GM19238 (cell line): ENCODE results near the gene OBP2B.
A peak's percentile ranks its signal among the peaks of the same experiment; 100 is the strongest.
"Not testable (repeated sequence)": the region's sequence is repeated elsewhere in the genome, so short reads cannot be mapped to it uniquely, and the experiment has no call there.

Source experiments
- DNase-seq: peaks from one replicate; pipeline ENCODE4 v3.0.0; 2011; ENCODE audit warnings: low spot score; ENCODE audit not compliant: insufficient read length

OBP2B gene

GRCh38 chr9:133202688-133203453 is 6.2 kb downstream of the OBP2B start:
- no peak for DNase-seq

DNA sequence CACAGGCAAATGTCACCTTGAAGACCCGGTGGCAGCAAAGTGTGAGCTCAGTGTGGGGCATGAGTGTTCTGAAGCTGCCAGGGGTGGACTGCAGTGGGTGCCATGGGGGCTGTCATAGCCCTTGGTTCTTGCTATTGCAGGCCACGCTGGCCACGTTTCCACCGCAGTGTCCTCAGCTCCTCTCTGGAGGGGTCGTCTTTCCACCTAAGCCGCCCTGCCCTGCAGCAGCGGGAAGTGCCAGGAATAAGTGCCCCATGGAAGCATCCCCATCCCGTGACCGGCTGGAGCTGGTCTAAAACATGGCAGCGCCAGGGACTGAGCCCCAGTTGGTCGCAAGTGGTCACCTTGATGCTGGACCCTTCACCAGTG is 6.9 kb downstream of the OBP2B start:
- no peak for DNase-seq

GRCh38 chr9:133201424-133202144 is 7.5 kb downstream of the OBP2B start:
- DNase-seq: no peak

DNA sequence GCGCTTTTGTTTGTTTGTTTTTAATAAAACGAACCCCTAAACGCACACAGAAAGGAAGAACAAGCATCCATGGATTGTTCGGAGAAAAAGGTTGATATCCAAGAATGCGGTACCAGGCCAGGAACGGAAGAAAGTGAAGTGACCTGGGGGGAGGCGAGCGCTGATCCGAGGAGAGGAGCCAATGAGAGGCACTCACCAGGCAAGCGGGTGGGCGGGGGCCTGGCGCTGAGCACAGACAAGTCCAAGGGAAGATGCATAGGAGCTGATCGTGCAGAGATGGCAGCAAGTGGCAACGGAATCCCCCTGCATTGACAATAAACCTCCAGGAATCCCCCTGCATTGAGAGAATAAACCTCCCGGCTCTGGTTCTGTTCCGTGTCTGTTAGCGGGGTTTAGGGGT is 8.4 kb downstream of the OBP2B start:
- DNase-seq: no peak

DNA sequence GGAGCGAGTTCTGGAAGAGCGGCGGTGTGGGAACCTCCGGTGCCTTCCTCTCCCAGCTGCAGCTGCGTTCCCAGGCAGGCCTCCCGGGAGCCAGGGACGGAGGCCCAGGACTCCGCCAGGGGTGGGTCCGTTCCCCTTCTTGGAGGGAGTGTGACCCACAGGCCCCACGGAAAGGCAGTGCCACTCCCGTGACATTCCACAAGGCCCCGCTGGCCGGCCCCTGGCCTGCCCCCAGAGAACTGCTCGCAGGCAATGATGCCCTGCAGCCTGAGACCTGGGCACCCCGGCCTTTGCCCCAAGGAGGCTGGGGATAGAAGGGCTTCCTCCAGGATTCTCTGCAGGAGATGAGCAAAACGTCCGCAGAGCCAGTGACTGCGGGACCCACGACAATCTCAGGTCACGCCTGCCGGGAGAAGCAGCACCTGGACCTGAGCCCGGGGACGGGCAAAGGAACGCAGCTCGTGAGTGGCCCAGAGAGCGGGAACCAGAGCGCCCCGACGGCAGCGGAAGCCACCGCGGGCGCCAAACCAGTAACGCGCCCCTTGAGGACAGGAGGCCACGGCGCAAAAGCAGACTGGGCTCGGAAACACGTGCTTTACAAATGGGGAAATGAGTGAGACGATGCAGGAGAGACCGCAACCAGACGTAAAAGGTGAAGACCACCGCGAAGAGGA is 9.3 kb downstream of the OBP2B start:
- peak; percentile 45 for DNase-seq

GRCh38 chr9:133195029-133195428 is 14.0 kb downstream of the OBP2B start:
- no peak for DNase-seq

GRCh38 chr9:133194597-133194996 is 14.5 kb downstream of the OBP2B start:
- DNase-seq: no peak

DNA sequence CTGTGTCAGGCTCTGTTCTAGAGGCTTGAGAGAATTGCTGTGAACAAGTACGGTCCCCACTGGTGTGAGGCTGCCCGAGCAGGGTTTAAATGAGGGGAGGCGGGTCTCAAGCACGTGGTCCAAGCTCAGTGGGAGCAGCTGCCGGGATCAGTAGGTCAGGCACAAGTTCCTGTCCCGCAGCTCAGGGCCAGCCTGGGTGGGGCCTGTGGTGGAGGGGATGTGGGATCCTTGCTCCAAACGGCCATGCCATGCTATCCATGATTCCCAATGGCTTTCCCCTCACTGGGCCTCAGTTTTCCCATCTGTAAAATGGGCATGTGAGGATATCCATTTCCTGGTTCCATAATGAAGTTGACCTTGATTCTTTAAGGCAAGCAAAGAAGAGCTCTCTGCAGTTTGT is 17.1 kb downstream of the OBP2B start:
- DNase-seq: no peak

DNA sequence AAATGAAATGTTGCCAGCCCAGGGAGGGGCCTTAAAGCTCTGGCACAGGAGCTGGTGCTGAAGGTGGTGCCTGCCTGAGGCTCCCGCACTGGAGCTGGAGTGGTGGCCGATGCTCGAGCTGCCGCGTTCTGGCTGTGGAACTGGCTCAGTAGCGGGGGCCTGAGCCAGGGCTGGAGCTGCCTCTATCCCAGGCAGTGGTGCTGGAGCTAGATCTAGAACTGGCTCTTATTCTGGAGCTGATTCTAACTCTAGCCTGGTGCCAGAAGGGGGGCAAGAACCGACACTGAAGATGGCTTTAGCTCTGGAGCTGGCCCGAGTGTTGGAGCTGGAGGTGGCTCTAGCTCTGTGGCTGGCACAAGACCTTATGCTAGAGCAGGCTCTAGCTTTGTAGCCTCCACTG is 19.2 kb downstream of the OBP2B start:
- DNase-seq: no peak

GRCh38 chr9:133188843-133189180 is 20.2 kb downstream of the OBP2B start:
- no peak for DNase-seq

DNA sequence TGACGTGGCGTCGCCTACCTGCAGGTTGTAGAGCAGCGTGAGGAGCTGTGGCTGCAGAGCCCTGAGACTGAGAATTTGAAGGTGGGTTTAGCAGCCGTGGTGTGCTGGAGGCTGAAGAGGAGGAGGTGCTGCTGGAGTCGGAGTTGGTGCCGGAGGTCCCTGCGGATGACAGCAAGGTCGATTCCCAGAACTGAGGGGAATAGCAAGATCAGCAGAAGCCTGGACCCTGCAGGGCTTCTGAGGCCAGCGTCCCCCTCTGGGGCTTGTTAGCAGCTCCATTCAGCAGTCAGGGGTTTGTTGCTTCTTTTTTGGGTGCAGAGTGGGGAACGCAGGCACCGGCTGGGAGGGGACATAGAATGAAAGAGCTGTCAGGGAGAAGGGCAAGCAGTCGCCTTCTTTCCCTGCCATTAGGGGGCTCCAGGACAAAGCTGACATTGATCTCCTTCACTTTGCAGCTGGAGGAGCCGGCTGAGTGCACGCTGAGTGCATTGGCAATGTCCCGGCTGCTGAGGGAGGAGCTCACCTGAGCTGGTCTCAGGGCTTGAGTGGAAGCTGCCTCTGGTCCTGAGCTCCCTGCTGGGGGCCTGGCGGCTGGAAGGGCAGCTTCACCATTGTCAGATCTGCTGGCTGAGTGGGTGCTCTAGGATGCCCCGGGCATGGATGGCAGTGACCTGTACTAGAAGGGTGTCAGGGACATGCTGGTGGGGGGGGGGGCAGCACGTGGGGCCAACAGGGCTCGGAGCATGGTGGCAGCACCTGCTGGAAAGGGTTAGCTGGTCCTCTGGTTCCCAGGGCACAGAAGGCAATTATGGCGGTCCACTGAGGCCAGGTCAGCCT is 20.8 kb downstream of the OBP2B start:
- no peak for DNase-seq

GRCh38 chr9:133187561-133188005 is 21.5 kb downstream of the OBP2B start:
- DNase-seq: no peak

- DNase-seq: no peak
These were observed 22.3 kb downstream of the OBP2B start for GRCh38 chr9:133186736-133187135.

DNA sequence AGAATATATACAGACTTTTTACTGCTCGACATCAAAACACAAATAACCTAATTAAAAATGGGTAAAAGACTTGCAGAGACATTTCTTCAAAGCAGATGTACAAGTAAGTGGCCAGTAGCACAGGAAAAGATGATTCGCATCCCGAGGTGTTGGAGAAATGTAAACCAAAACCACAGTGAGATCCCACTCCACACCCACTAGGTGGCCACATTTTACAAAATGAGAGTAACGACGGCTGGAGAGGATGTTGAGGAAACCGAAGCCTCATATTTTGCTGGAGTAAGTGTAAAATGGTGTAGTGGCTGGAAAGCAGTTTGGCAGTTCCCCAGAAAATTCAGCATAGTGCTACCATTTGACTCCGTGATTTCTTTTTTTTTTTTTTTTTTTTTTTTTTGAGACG is 24.1 kb downstream of the OBP2B start:
- no peak for DNase-seq

GRCh38 chr9:133182151-133182550 is 26.9 kb downstream of the OBP2B start:
- no peak for DNase-seq

GRCh38 chr9:133181561-133181960 is 27.5 kb downstream of the OBP2B start:
- no peak for DNase-seq

- no peak for DNase-seq
These were observed 28.1 kb downstream of the OBP2B start for GRCh38 chr9:133180953-133181352.

- no peak for DNase-seq
These were observed 36.0 kb downstream of the OBP2B start for GRCh38 chr9:133173056-133173455.

DNA sequence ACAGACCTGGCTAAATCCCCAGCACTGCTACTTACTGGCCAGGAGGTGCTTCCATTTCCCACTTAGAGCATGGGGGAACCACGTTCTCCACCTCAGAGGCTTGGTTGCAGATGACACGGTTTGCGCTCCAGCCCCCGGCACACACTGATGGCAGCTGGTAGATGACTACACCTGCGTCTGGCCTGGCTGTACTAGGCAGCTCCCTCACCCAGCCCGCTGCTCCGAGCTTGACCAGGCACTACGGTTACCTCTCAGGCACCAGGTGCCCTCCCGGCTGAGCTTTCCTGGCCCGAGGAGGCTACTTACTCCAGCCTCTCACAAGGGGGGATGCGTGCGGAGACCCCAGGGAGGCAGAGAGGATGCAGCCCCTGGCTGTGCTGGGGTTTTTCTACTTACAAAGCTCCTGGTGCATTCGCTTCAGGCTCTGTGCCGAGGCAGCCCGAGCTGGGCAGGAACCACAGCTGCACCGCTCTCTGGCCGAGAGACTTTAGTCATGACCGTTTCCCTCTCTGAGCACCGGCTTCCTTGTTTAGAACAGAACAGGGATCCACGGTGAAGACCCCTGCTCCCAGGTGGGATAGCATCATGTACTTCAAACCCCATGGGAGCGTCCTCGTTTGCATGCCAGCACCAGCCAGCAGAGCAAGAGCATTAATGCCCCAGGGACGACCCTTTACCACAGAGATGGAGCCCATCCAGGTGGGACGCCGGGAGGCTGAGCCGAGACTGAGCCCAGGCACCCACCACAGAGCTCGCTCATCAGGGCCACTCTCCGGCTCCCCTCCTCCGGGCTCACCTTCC is 37.7 kb downstream of the OBP2B start:
- no peak for DNase-seq

- no peak for DNase-seq
These were observed 38.3 kb downstream of the OBP2B start for GRCh38 chr9:133170716-133171115.

GRCh38 chr9:133169687-133170086 is 39.4 kb downstream of the OBP2B start:
- DNase-seq: not testable (repeated sequence)
